Measurements from ENCODE around the gene CHAD. TPM values are rescaled to one million over a fixed set of nuclear protein-coding genes. Genes with fewer than 3 reads are reported as not detected.

The CHAD gene
- polyA plus RNA-seq, 1 of the 3 experiments (the other 2 are of a cell fraction) = not detected

DNA sequence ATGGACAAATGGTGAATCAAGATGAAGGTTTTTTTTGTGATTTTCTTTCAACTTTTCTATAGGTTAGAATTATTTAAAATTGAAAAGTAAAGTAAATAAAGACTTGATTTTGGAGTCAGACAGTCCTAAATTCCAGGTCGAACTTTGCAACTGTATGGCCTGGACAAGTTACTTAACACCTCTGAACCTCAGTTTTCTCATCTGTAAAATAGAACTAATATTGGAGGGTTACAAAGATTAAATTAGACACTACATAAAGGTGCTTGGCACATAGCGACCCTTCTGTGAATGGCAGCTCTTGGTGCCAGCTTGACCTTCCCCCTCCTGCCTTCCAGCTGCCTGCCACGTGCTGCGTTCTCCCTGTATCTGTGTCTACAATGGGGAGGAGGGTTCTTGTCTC, 13.0 kb upstream of the CHAD start (continued):
- TF ChIP-seq, protein P1, sequence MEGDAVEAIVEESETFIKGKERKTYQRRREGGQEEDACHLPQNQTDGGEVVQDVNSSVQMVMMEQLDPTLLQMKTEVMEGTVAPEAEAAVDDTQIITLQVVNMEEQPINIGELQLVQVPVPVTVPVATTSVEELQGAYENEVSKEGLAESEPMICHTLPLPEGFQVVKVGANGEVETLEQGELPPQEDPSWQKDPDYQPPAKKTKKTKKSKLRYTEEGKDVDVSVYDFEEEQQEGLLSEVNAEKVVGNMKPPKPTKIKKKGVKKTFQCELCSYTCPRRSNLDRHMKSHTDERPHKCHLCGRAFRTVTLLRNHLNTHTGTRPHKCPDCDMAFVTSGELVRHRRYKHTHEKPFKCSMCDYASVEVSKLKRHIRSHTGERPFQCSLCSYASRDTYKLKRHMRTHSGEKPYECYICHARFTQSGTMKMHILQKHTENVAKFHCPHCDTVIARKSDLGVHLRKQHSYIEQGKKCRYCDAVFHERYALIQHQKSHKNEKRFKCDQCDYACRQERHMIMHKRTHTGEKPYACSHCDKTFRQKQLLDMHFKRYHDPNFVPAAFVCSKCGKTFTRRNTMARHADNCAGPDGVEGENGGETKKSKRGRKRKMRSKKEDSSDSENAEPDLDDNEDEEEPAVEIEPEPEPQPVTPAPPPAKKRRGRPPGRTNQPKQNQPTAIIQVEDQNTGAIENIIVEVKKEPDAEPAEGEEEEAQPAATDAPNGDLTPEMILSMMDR (IDR thresholded peaks at IDR 0.05) = no peak

DNA sequence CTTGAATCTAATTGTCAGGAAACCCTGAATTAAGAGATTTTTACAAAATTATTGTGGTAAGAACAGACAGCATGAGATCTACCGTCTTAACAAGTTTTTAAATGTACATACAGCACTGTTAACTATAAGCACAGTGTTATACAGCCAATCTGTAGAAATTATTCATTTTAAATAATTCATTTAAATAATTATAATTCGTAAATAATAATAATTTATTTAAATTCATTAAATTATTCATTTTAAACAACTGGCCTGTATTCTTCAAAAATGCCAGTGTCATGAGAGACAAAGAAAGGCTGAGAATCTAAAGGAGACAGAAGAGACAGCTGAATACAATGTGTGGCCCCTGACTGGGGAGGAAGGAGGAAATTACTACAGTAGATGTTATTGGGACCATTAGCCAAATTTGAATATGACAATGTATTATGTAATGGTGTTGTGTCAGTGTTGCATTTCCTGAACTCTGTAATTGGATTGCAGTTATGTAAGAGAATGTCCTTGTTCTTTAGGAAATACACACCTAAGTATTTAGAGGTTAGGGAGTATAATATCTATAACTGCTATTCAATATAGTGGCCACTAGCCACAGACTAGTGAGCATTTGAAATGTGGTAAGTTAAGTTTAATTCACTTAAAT, 12.3 kb upstream of the CHAD start:
- WGBS (ENCODE audit: low lambda C conversion rate) = 86% methylated on average over 2 of the region's 2 CpGs
- POLR2A ChIA-PET = no interaction called here

More for the DNA sequence above, 12.3 kb upstream of the CHAD start:
- Histone ChIP-seq H3K27ac (ENCODE audit: low read depth in 2 of 2, low read length in 1 of 2) (no peak overlapping the region), H2AFZ (ENCODE audit: low read depth) (no peak overlapping the region), H3F3A (replicated peaks; ENCODE audit: insufficient read depth) (peaks cover 18% of the 10 kb centered on the region), H3K79me2 (ENCODE audit: insufficient read depth) (peaks cover 16% of the 10 kb centered on the region), H3K36me3 (replicated peaks in 1 of 2; ENCODE audit: control insufficient read depth in 1 of 2, insufficient read depth in 2 of 2, low read length in 1 of 2) (peaks cover 23 to 51% of the 10 kb centered on the region in 2 experiments), H4K20me1 (ENCODE audit: insufficient read depth) (no peaks in the 10 kb centered on the region), H3K4me2 (no peak overlapping the region), H3K9me2 (no peaks in the 10 kb centered on the region), H3K9me3 (no peaks in the 10 kb centered on the region), H3K9ac (no peak overlapping the region), H3K4me1 (ENCODE audit: control insufficient read depth in 1 of 2, insufficient read depth in 2 of 2, low read depth in 1 of 2, low read length in 1 of 2) (peaks cover 10 to 17% of the 10 kb centered on the region in 2 experiments; a peak in 2 of 4 replicates), H3K27me3 (ENCODE audit: insufficient read depth) (no peaks in the 10 kb centered on the region), H3K4me3 (ENCODE audit: low read depth in 2 of 2, low read length in 1 of 2) (no peak overlapping the region)
- DNase-seq = no peak
- TF ChIP-seq SMC3 (IDR thresholded peaks at IDR 0.05; ENCODE audit: low read depth, low read length) (no peak), EZH2phosphoT487 (IDR thresholded peaks at IDR 0.05; ENCODE audit: borderline replicate concordance, low read depth) (no peak), ELF1 (IDR thresholded peaks at IDR 0.05) (no peak), RXRA (IDR thresholded peaks at IDR 0.05; ENCODE audit: borderline replicate concordance, low read depth) (no peak), RAD21 (IDR thresholded peaks at IDR 0.05; ENCODE audit: low read length) (no peak), POLR2AphosphoS5 (IDR thresholded peaks at IDR 0.05; ENCODE audit: low read depth, low read length) (no peak), FOXJ3 (CRISPR knock-in tag; IDR thresholded peaks at IDR 0.05) (no peak), RCOR1 (IDR thresholded peaks at IDR 0.05; ENCODE audit: low read length) (no peak), MEF2A (IDR thresholded peaks at IDR 0.05; ENCODE audit: borderline replicate concordance, low read depth) (no peak), GABPA (IDR thresholded peaks at IDR 0.05; ENCODE audit: low read depth) (no peak), SIN3A (IDR thresholded peaks at IDR 0.05; ENCODE audit: borderline replicate concordance, low read depth, low read length) (no peak), EP300 (IDR thresholded peaks at IDR 0.05; ENCODE audit: borderline replicate concordance in 1 of 2, low read depth in 1 of 2, low read length in 1 of 2) (no peak), TAF1 (IDR thresholded peaks at IDR 0.05; ENCODE audit: borderline replicate concordance, low read depth, low read length) (no peak), JUND (IDR thresholded peaks at IDR 0.05) (no peak)
- TF ChIP-seq, protein P2, sequence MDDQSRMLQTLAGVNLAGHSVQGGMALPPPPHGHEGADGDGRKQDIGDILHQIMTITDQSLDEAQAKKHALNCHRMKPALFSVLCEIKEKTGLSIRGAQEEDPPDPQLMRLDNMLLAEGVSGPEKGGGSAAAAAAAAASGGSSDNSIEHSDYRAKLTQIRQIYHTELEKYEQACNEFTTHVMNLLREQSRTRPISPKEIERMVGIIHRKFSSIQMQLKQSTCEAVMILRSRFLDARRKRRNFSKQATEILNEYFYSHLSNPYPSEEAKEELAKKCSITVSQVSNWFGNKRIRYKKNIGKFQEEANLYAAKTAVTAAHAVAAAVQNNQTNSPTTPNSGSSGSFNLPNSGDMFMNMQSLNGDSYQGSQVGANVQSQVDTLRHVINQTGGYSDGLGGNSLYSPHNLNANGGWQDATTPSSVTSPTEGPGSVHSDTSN (IDR thresholded peaks at IDR 0.05) = no peak
- TF ChIP-seq, protein P3, sequence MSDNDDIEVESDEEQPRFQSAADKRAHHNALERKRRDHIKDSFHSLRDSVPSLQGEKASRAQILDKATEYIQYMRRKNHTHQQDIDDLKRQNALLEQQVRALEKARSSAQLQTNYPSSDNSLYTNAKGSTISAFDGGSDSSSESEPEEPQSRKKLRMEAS (IDR thresholded peaks at IDR 0.05; ENCODE audit: low read depth) = no peak
- TF ChIP-seq, protein P1 (IDR thresholded peaks at IDR 0.05) = no peak
- TF ChIP-seq, protein P4, sequence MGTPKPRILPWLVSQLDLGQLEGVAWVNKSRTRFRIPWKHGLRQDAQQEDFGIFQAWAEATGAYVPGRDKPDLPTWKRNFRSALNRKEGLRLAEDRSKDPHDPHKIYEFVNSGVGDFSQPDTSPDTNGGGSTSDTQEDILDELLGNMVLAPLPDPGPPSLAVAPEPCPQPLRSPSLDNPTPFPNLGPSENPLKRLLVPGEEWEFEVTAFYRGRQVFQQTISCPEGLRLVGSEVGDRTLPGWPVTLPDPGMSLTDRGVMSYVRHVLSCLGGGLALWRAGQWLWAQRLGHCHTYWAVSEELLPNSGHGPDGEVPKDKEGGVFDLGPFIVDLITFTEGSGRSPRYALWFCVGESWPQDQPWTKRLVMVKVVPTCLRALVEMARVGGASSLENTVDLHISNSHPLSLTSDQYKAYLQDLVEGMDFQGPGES (IDR thresholded peaks at IDR 0.05; ENCODE audit: low read depth, low read length) = no peak
- CTCF ChIA-PET = interaction anchor here (0.7 to 9.8 kb wide), 9 partner anchors 8 to 209 kb away, joined by 3 to 183 read pairs (median 27); partner anchors contain the start of gene EPN3
